Neural crest cell (in vitro differentiated cells): ENCODE measurements around the gene ITCH. TPM values are rescaled to one million over a fixed set of nuclear protein-coding genes. Genes with fewer than 3 reads are reported as not detected.

Source experiments
- DNase-seq: peaks from one replicate; pipeline ENCODE4 v3.0.0; 2021; ENCODE audit warnings: low read depth, mixed read lengths, low spot score
- H3K27ac Mint-ChIP-seq: one replicate; pipeline ENCODE4 v1.8.0; 2021; ENCODE audit warnings: mild to moderate bottlenecking, mixed read lengths; ENCODE audit not compliant: unreplicated experiment
- H3K27me3 Mint-ChIP-seq: 2 replicates; pipeline ENCODE4 v1.8.0; 2021; ENCODE audit warnings: low read depth, mild to moderate bottlenecking, mixed read lengths
- H3K36me3 Mint-ChIP-seq: 2 replicates; pipeline ENCODE4 v1.8.0; 2021; ENCODE audit warnings: low read depth, mild to moderate bottlenecking, mixed read lengths
- H3K4me1 Mint-ChIP-seq: 2 replicates; pipeline ENCODE4 v1.8.0; 2021; ENCODE audit warnings: mixed read lengths
- H3K4me3 Mint-ChIP-seq: one replicate; pipeline ENCODE4 v1.8.0; 2021; ENCODE audit warnings: mild to moderate bottlenecking, mixed read lengths
- H3K9me3 Mint-ChIP-seq: 2 replicates; pipeline ENCODE4 v1.8.0; 2021; ENCODE audit warnings: mixed read lengths
- CTCF ChIP-seq: fragments of 200-600 bp; sonication (generic); conservative IDR thresholded peaks from 2 replicates; pipeline ENCODE4 v1.5.0; 2021; ENCODE audit warnings: antibody characterized with exemption, mild to moderate bottlenecking
- total RNA-seq: library from RNA; stranded (reverse); gene quantifications from 2 replicates; pipeline ENCODE4 v1.2.1, GENCODE V29; 2021

The ITCH gene
- total RNA-seq, 1 donor from 2014 or later: 69.3 TPM

GRCh38 chr20:34530342-34530741 lies 167.3 kb downstream of the ITCH start:
- H3K36me3 Mint-ChIP-seq: peaks cover 7% of the 10 kb centered on the region
- H3K4me3 Mint-ChIP-seq: no peak overlapping the region
- no peaks in the 10 kb centered on the region for H3K27me3 Mint-ChIP-seq
- peaks cover 6% of the 10 kb centered on the region for H3K4me1 Mint-ChIP-seq
- no peak for DNase-seq
- H3K27ac Mint-ChIP-seq: no peak overlapping the region
- H3K9me3 Mint-ChIP-seq: no peaks in the 10 kb centered on the region
- no peak for TF ChIP-seq CTCF

GRCh38 chr20:34531608-34532265 lies 168.7 kb downstream of the ITCH start:
- Mint-ChIP-seq H3K9me3 (no peaks in the 10 kb centered on the region), H3K27me3 (no peaks in the 10 kb centered on the region), H3K27ac (no peak overlapping the region), H3K36me3 (peaks cover 9% of the 10 kb centered on the region), H3K4me3 (no peak overlapping the region), H3K4me1 (no peaks in the 10 kb centered on the region)
- no peak for DNase-seq
- TF ChIP-seq CTCF: no peak

- no peak for TF ChIP-seq CTCF
- Mint-ChIP-seq H3K36me3 (peaks cover 12% of the 10 kb centered on the region), H3K4me3 (no peak overlapping the region), H3K27me3 (no peaks in the 10 kb centered on the region), H3K27ac (no peak overlapping the region), H3K4me1 (no peaks in the 10 kb centered on the region), H3K9me3 (no peaks in the 10 kb centered on the region)
- no peak for DNase-seq
Observed at GRCh38 chr20:34532320-34532719, 169.2 kb downstream of the ITCH start.

GRCh38 chr20:34532756-34533155 lies 169.7 kb downstream of the ITCH start:
- Mint-ChIP-seq H3K4me3 (no peak overlapping the region), H3K9me3 (no peaks in the 10 kb centered on the region), H3K4me1 (no peaks in the 10 kb centered on the region), H3K36me3 (peaks cover 13% of the 10 kb centered on the region), H3K27me3 (no peaks in the 10 kb centered on the region), H3K27ac (no peak overlapping the region)
- no peak for TF ChIP-seq CTCF
- no peak for DNase-seq

- Mint-ChIP-seq H3K9me3 (no peaks in the 10 kb centered on the region), H3K4me1 (no peaks in the 10 kb centered on the region), H3K4me3 (no peak overlapping the region), H3K27ac (no peak overlapping the region), H3K36me3 (peaks cover 19% of the 10 kb centered on the region), H3K27me3 (no peaks in the 10 kb centered on the region)
- TF ChIP-seq CTCF: no peak
- DNase-seq: no peak
Observed at GRCh38 chr20:34534391-34535165, 171.5 kb downstream of the ITCH start.
